Stimulated activated naive CD8-positive, alpha-beta T cell treated with anti-CD3 and anti-CD28 coated beads, Interleukin-15, Interleukin-2, amounts not matched to agents 100 ng/mL and 50 ng/mL, for 24 hours (primary cell): ENCODE measurements around the gene RER1.

Experiments used
- H3K27ac Mint-ChIP-seq: one replicate; pipeline ENCODE4 v1.8.0; 2021; ENCODE audit warnings: mild to moderate bottlenecking, mixed read lengths
- H3K27me3 Mint-ChIP-seq: one replicate; pipeline ENCODE4 v1.8.0; 2021; ENCODE audit warnings: mixed read lengths
- H3K36me3 Mint-ChIP-seq: one replicate; pipeline ENCODE4 v1.8.0; 2021; ENCODE audit warnings: low read depth, mixed read lengths
- H3K4me1 Mint-ChIP-seq: one replicate; pipeline ENCODE4 v1.8.0; 2021; ENCODE audit warnings: low read depth, mixed read lengths
- H3K4me3 Mint-ChIP-seq: one replicate; pipeline ENCODE4 v1.8.0; 2021; ENCODE audit warnings: mild to moderate bottlenecking, mixed read lengths
- H3K9me3 Mint-ChIP-seq: one replicate; pipeline ENCODE4 v1.8.0; 2021; ENCODE audit warnings: mixed read lengths

The RER1 gene

DNA sequence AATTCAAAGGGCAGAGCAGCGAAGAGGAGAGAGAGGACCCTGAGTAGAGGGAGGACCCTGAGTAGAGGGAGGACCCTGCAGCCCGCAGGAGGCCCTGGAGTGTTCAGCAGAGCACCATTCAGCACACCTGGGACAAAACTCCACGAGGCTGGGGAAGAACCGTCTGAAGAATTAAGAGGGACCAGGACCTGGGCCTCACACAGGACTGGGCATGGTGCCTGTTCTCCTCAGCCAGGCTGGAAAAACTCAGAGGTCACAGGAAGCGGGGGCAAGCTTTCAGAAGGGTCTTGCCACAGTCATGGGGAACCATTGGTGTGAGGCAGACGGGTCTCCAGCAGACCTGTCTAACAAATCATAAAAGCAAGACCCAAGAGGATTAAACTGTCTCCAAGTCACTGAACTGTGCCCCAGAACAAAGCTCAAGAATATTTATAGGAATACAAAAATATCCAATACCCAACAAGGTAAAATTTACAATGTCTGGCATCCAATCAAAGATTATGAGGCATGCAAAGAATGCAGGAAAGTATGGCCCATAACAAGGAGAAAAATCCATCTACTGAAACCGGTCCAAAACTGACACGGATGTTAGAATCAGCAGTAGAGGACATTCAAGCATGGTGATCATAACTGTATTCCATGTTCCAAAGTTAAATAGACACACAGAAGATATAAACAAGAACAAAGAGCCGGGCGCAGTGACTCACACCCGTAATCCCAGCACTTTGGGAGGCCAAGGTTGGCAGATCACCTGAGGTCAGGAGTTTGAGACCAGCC lies 30.9 kb upstream of the RER1 start:
- H3K36me3 Mint-ChIP-seq = peaks cover 5% of the 10 kb centered on the region
- no peaks in the 10 kb centered on the region for H3K27me3 Mint-ChIP-seq
- H3K4me1 Mint-ChIP-seq = no peaks in the 10 kb centered on the region
- peaks cover 13% of the 10 kb centered on the region for H3K9me3 Mint-ChIP-seq
- H3K27ac Mint-ChIP-seq = no peak overlapping the region
- H3K4me3 Mint-ChIP-seq = no peak overlapping the region

- no peaks in the 10 kb centered on the region for H3K4me1 Mint-ChIP-seq
- H3K4me3 Mint-ChIP-seq = no peak overlapping the region
- no peaks in the 10 kb centered on the region for H3K27me3 Mint-ChIP-seq
- H3K36me3 Mint-ChIP-seq = peaks cover 5% of the 10 kb centered on the region
- H3K27ac Mint-ChIP-seq = no peak overlapping the region
- H3K9me3 Mint-ChIP-seq = peaks cover 13% of the 10 kb centered on the region
Observed at GRCh38 chr1:2363847-2364513, 27.7 kb upstream of the RER1 start.

GRCh38 chr1:2368053-2368744 lies 23.4 kb upstream of the RER1 start:
- Mint-ChIP-seq H3K9me3 (peaks cover 5% of the 10 kb centered on the region), H3K27ac (no peak overlapping the region), H3K27me3 (no peaks in the 10 kb centered on the region), H3K4me1 (no peaks in the 10 kb centered on the region), H3K4me3 (no peak overlapping the region), H3K36me3 (peaks cover 9% of the 10 kb centered on the region)

DNA sequence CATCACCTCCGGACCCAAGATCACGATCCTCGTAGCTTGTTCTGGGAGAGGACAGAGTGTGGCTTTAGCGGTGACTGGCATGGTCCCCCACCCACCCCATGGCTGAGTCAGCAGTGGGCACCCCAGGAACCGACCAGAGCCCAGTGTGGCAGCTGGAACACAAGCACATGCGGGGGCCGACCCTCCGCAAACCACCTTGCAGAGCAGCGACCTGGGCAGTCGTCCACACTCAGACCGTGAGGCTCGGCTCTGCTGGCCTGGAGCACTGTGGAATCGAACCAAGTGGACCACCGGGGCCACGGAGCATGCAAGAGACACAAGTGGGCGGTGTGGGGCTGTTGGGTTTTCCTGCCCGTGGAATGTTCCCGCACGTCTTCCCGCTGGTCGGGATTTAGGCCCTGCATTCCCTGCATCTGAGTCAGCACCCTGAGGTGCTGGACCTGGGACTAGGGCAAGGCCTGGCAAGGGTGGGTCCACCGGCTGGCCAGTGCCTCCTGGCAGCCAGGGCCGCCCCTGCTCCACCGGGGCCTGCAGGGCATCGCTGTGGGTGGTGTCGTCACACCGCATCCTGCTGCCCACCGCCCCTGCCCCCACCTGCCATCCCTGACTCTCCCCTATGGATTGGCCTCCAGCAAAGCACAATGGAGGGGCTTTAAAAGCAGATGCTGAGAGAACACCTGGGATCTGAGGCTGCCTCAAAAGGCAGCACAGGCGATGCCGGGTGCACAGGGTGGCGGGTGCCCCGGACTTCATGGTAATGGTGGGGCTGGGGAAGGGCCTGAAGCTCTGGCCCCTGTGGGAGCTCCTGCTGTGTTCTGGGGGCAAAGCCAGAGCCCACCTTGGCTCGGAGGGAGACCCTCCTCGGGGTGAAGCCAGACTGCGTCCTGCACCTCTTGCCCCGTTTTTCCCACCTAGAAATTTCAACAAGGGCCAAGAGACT lies 18.8 kb upstream of the RER1 start:
- Mint-ChIP-seq H3K27ac (no peak overlapping the region), H3K4me1 (no peaks in the 10 kb centered on the region), H3K27me3 (no peaks in the 10 kb centered on the region), H3K36me3 (peaks cover 4% of the 10 kb centered on the region), H3K4me3 (no peak overlapping the region), H3K9me3 (no peaks in the 10 kb centered on the region)

GRCh38 chr1:2373551-2374251 lies 17.9 kb upstream of the RER1 start:
- H3K4me1 Mint-ChIP-seq = no peaks in the 10 kb centered on the region
- H3K27me3 Mint-ChIP-seq = no peaks in the 10 kb centered on the region
- H3K9me3 Mint-ChIP-seq = no peaks in the 10 kb centered on the region
- H3K36me3 Mint-ChIP-seq = peaks cover 4% of the 10 kb centered on the region
- H3K27ac Mint-ChIP-seq = no peak overlapping the region
- H3K4me3 Mint-ChIP-seq = no peak overlapping the region

DNA sequence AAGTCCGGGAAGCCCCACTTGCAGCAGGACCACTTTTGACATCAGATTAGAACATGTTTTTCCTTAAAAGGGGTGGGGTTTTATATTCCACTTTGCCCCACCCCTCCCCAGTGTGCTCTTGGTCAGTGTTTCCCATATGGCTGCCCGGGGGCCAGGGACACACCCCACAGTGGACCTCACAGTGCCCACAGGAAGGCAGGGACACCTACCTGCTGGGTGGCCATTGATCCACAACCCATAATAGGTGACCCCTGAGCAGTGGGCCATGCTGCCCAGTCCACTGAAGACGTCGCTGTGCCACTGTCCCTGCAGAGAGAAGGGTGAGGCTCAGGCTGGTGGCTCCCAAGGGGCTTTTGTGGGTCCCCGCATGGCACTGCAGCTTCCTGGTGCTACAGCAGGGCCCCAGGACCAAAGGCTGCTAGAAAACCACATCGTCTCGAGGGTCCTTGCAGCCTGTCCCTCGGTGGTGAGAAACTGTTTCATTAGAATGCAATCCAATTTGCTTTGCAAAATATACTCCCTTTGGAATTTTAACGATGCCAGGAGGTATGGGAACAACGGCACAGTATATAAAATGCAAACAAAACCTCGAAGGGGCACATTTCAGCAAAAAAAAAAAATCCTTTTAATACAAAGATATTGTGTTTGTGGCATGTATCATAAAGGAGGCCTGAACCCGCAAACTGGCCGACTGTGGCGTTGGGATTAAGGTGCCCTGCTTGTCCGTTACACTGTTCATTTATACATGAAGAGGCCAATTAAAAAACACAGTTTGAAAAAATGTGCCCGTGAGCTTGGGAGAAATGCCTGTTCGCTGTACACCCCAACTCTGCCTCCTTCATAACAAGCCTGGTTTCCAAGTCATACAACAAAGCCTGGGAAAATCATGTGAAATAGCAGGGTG lies 17.1 kb upstream of the RER1 start:
- Mint-ChIP-seq H3K27me3 (no peaks in the 10 kb centered on the region), H3K4me3 (no peak overlapping the region), H3K4me1 (no peaks in the 10 kb centered on the region), H3K36me3 (peaks cover 4% of the 10 kb centered on the region), H3K9me3 (no peaks in the 10 kb centered on the region), H3K27ac (no peak overlapping the region)

- Mint-ChIP-seq H3K36me3 (peaks cover 4% of the 10 kb centered on the region), H3K4me3 (no peak overlapping the region), H3K4me1 (no peaks in the 10 kb centered on the region), H3K27ac (no peak overlapping the region), H3K27me3 (no peaks in the 10 kb centered on the region), H3K9me3 (no peaks in the 10 kb centered on the region)
Observed at GRCh38 chr1:2375246-2375922, 16.3 kb upstream of the RER1 start.

DNA sequence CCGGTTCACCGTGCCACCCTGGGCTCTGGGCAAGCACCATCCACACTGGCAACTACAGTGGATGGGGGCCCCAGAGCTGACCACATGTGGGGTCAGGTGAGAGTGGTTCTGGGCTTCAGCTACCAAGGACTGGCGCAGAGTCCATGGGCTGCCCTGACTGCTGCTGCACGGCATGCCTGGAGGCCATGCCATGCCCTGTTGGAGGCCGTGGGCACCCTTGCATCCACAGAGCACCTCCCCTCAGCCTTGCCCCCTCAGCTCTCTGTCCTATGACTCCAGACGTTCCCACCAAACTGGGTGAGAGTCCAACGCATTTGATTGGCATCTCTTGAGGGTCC lies 15.7 kb upstream of the RER1 start:
- no peaks in the 10 kb centered on the region for H3K9me3 Mint-ChIP-seq
- H3K27me3 Mint-ChIP-seq = no peaks in the 10 kb centered on the region
- H3K36me3 Mint-ChIP-seq = peaks cover 4% of the 10 kb centered on the region
- H3K4me3 Mint-ChIP-seq = no peak overlapping the region
- H3K4me1 Mint-ChIP-seq = no peaks in the 10 kb centered on the region
- no peak overlapping the region for H3K27ac Mint-ChIP-seq

DNA sequence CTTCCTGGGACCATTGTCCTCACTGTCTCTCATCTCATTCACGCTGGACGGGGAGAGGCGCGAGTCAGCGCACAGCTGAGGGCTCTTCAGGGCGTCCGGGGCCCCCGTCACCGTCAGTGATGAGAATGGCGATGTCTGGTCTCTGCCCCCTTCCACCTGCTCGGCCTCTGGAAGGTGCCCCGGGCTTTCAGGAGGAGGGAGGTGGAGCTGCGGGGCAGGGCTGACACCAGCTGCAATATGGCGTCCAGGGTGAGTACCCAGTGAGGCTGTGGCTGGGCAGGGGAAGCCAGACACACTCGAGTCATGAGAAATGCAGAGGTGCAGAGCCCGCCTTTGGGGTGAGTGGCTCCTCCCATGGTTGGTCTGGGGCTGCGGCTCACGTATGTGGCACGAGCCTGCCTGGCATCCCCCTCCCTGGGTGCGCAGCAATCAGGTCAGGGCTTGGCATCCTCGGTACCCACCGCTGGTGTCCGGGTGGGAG lies 15.3 kb upstream of the RER1 start:
- no peaks in the 10 kb centered on the region for H3K9me3 Mint-ChIP-seq
- H3K27ac Mint-ChIP-seq = no peak overlapping the region
- H3K27me3 Mint-ChIP-seq = no peaks in the 10 kb centered on the region
- H3K36me3 Mint-ChIP-seq = peaks cover under 1% of the 10 kb centered on the region
- no peak overlapping the region for H3K4me3 Mint-ChIP-seq
- H3K4me1 Mint-ChIP-seq = no peaks in the 10 kb centered on the region

DNA sequence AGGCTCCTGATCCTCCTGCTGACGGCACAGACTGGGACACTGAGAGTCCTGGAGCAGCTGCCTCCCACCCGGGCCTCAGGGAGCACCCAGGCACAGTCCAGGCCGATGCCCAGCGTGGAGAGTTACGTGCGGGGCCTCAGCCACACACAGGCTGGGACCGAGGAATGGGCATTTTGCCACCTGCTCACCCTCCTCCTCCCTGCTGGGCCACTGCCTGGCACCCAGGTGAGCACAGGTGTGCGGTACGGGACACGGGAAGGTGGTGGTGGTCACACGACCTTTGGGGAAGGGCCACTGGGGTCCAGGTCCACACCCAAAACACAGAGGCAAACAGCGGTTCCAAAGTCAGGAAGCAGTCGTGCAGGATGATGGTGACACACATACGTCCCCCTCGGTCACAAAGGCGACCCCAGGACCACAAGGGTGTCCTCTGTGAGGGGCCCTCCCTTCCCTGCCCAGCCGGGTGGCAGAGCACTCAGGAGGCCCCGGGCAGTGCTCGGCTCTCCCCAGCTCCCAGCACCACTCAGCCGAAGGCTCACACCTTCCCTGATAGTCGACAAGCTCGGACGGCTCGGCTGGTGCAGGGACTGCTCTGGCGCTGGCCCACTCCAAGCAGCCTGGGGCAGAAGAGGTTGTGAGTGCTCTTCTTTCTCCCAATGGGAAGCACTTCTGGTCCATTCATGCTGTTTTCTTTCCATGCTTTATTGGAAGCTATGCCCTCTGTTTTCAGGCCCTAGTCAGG lies 14.5 kb upstream of the RER1 start:
- Mint-ChIP-seq H3K4me3 (no peak overlapping the region), H3K27me3 (no peaks in the 10 kb centered on the region), H3K36me3 (no peaks in the 10 kb centered on the region), H3K9me3 (no peaks in the 10 kb centered on the region), H3K27ac (no peak overlapping the region), H3K4me1 (no peaks in the 10 kb centered on the region)

GRCh38 chr1:2377751-2378440 lies 13.7 kb upstream of the RER1 start:
- Mint-ChIP-seq H3K9me3 (no peaks in the 10 kb centered on the region), H3K27me3 (no peaks in the 10 kb centered on the region), H3K36me3 (no peaks in the 10 kb centered on the region), H3K27ac (no peak overlapping the region), H3K4me1 (no peaks in the 10 kb centered on the region), H3K4me3 (no peak overlapping the region)

DNA sequence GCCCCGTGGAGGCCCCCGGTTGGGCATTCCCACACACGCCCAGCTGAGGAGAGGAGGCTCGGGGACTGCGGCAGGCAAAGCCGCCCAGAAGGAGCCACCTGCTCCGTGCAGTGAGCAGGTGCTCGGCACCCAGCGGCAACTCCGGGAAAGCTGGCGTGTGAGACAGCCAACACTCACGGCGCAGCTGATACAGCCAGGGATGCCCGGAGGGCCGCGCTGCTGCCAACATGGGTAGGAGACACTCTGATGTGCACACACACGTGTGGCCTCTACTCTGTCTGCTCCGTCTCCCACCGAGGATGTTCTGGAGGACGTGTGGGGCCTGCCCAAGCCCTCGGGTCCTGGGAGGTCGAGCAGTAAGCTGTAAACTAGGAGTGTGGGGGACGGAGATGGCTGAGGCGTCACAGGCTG lies 13.2 kb upstream of the RER1 start:
- Mint-ChIP-seq H3K36me3 (no peaks in the 10 kb centered on the region), H3K9me3 (no peaks in the 10 kb centered on the region), H3K27ac (no peak overlapping the region), H3K4me1 (no peaks in the 10 kb centered on the region), H3K4me3 (no peak overlapping the region), H3K27me3 (no peaks in the 10 kb centered on the region)
